B cell (primary cell): ENCODE results near the gene BSG.

ENCODE experiments used
- CTCF ChIP-seq: fragments of 200-600 bp; IDR thresholded peaks from one replicate; pipeline ENCODE4 v1.8.0; 2022; ENCODE audit warnings: antibody characterized with exemption, mild to moderate bottlenecking
- EZH2 ChIP-seq: IDR thresholded peaks from 2 replicates; pipeline ENCODE4 v1.6.1; 2012; ENCODE audit warnings: borderline replicate concordance, low read depth, mild to moderate bottlenecking, moderate library complexity, low read length; ENCODE audit not compliant: insufficient read depth, poor library complexity, severe bottlenecking

GRCh38 chr19:573519-573825 lies 1.1 kb downstream of the BSG start:
- TF ChIP-seq CTCF (no peak), EZH2 (no peak)
